Heart left ventricle (tissue), 16 donors: ENCODE data around the gene UROS. TPM values are rescaled to one million over a fixed set of nuclear protein-coding genes. Genes with fewer than 3 reads are reported as not detected.

Source experiments
- ATAC-seq, 4 donors: fragments of 200-7000 bp; cut with Tn5 transposase; one replicate each; pipeline ENCODE4 v1.9.1; 2020 to 2022; ENCODE audit warnings: moderate library complexity in 4 of 4, mild to moderate bottlenecking in 3 of 4, moderate number of reproducible peaks in 1 of 4
- DNase-seq, 5 donors: peaks; one replicate each; pipeline ENCODE4 v3.0.0-alpha.2; 2020
- H3K27ac ChIP-seq, 12 donors: fragments of 200-600 bp; sonication (generic) in 4 of 12; one replicate each; pipeline versions ENCODE4 v1.5.0 to v1.8.0; 2016 to 2022; ENCODE audit warnings: mild to moderate bottlenecking in 2 of 12
- H3K27me3 ChIP-seq, 9 donors: fragments of 200-600 bp; sonication (generic) in 2 of 9; one replicate each; pipeline versions ENCODE4 v1.5.1 to v1.8.0; 2016 to 2022; ENCODE audit warnings: mild to moderate bottlenecking in 3 of 9
- H3K36me3 ChIP-seq, 9 donors: fragments of 200-600 bp; sonication (generic) in 2 of 9; one replicate each; pipeline versions ENCODE4 v1.5.0 to v1.8.0; 2018 to 2022; ENCODE audit warnings: mild to moderate bottlenecking in 2 of 9
- H3K4me1 ChIP-seq, 12 donors: fragments of 200-600 bp; sonication (generic) in 4 of 12; one replicate each; pipeline versions ENCODE4 v1.5.0 to v1.8.0; 2016 to 2022; ENCODE audit warnings: mild to moderate bottlenecking in 3 of 12
- H3K4me3 ChIP-seq, 12 donors: fragments of 200-600 bp; sonication (generic) in 4 of 12; one replicate each; pipeline versions ENCODE4 v1.5.0 to v1.8.0; 2017 to 2022; ENCODE audit warnings: mild to moderate bottlenecking in 9 of 12, moderate library complexity in 4 of 12
- H3K9me3 ChIP-seq, 12 donors: fragments of 200-600 bp; sonication (generic) in 4 of 12; one replicate each; pipeline versions ENCODE4 v1.5.0 to v1.8.0; 2016 to 2022; ENCODE audit warnings: mild to moderate bottlenecking in 1 of 12
- CTCF ChIP-seq, 12 donors: fragments of 200-600 bp; sonication (generic) in 4 of 12; IDR thresholded peaks; one replicate each; pipeline versions ENCODE4 v1.5.0 to v1.8.0; 2018 to 2022; ENCODE audit warnings: antibody characterized with exemption in 12 of 12, mild to moderate bottlenecking in 5 of 12
- POLR2A ChIP-seq, 2 donors: fragments of 450-650 bp; IDR thresholded peaks; one replicate each; pipeline ENCODE4 v1.6.1; 2017; ENCODE audit warnings: antibody characterized with exemption in 2 of 2, mild to moderate bottlenecking in 2 of 2, moderate library complexity in 2 of 2
- WGBS, 4 donors: extraction: QIAGEN DNeasy Blood & Tissue Kit in 2 of 4; methylation state at CpG; one replicate each; pipeline versions ENCODE4 v1.1.5 to v1.1.7; 2013 to 2018; 5-methylcytosine and 5-hydroxymethylcytosine counted together
- intact Hi-C, 10 donors: fragments of 100-400 bp; cut with DNase I; formaldehyde crosslinking; loops; one replicate each; pipeline versions ENCODE4 v1.11.1 to v1.14.2; 2022
- polyA plus RNA-seq, 2 donors: library from polyadenylated mRNA; stranded (reverse); fragments of 200-250 nt; gene quantifications; one replicate each; pipeline ENCODE4 v1.2.3, GENCODE V29; 2013
- total RNA-seq, 9 donors: library from RNA; depleted of rRNA in 2 of 9; stranded (reverse); fragments of >200 nt in 2 of 9; fragmentation: NEBNext Ultra II Directional in 3 of 9; extraction: Animal tissue kit (Norgen Biotek cat#: 25700) in 3 of 9; gene quantifications; one replicate each; pipeline versions ENCODE4 v1.1.0 to v1.2.4, GENCODE V29; 2016 to 2023
- donor health status: ischemic (EF 13 %, LVEDD 7.1; RV severe dilation, severe dysfunction).
- donor health status: healthy with polysubstance abuse.
- donor health status: DM: no; HTN: yes; CAD: no.
- donor health status: DM: no; HTN: no; CAD: no.
- donor health status: ischemic (EF 25% LVEDD 6.9; RV normal size, moderate dysfunction).
- donor health status: ischemic (EF 25% LVEDD 5.7; RV mildly dilated, moderate dysfunction).
- donor health status: healthy.
- donor health status: DM: yes; HTN: yes; CAD: no.
- donor health status: ischemic (EF 35%, LVEDD 5.7; RV mildly dilated, moderate dysfunction).
- donor health status: nonischemic (EF 11% LVEDD 7.7; RV severe dilation, severe dysfunction).
- donor health status: DM: yes; HTN: yes; CAD: no.
- donor health status: PGD.
- donor health status: ischemic (EF 29% LVEDD 5.4; RV normal size, mild dysfunction).
- donor health status: nonischemic (EF 23%, LVEDD 6.1; RV moderate dilation, normal function).

The UROS gene
- total and polyA plus RNA-seq, 11 donors: 38.3 to 81.4 (median 68.5) TPM

GRCh38 chr10:125816548-125816947 is 6.5 kb downstream of the UROS start:
- no peak for TF ChIP-seq CTCF (IDR thresholded peaks at IDR 0.05)
- TF ChIP-seq POLR2A (IDR thresholded peaks at IDR 0.05): no peak
- no peak overlapping the region for H3K4me3 ChIP-seq
- ATAC-seq (no peak), DNase-seq (no peak)
- H3K9me3 ChIP-seq: no peaks in the 10 kb centered on the region
- H3K27me3 ChIP-seq: no peaks in the 10 kb centered on the region
- peaks cover 0 to 12% (median 1%) of the 10 kb centered on the region in 12 donors for H3K4me1 ChIP-seq
- peaks cover 0 to 50% (median 34%) of the 10 kb centered on the region in 9 donors for H3K36me3 ChIP-seq
- intact Hi-C loops: no loop called here
- H3K27ac ChIP-seq: no peak overlapping the region
- 81 to 85% (median 82%) methylated on average over 4 of the region's 4 CpGs for WGBS, 4 donors

GRCh38 chr10:125815764-125816163 is 7.3 kb downstream of the UROS start:
- H3K9me3 ChIP-seq: no peaks in the 10 kb centered on the region
- H3K27ac ChIP-seq: no peak overlapping the region
- H3K36me3 ChIP-seq: peaks cover 0 to 58% (median 41%) of the 10 kb centered on the region in 9 donors
- 0 to 80% (median 21%) methylated on average over 1 of the region's 1 CpG for WGBS, 4 donors
- intact Hi-C loops: no loop called here
- no peak for DNase-seq
- ATAC-seq: no peak
- H3K4me3 ChIP-seq: no peak overlapping the region
- no peaks in the 10 kb centered on the region for H3K27me3 ChIP-seq
- H3K4me1 ChIP-seq: peaks cover 0 to 4% (median 0%) of the 10 kb centered on the region in 12 donors
- TF ChIP-seq POLR2A (IDR thresholded peaks at IDR 0.05) (no peak), CTCF (IDR thresholded peaks at IDR 0.05) (no peak)

- no peaks in the 10 kb centered on the region for H3K4me1 ChIP-seq
- H3K27ac ChIP-seq: no peak overlapping the region
- 86 to 97% (median 93%) methylated on average over 1 of the region's 1 CpG for WGBS, 4 donors
- H3K4me3 ChIP-seq: no peak overlapping the region
- H3K27me3 ChIP-seq: no peaks in the 10 kb centered on the region
- ATAC-seq (no peak), DNase-seq (no peak)
- TF ChIP-seq CTCF (IDR thresholded peaks at IDR 0.05): no peak
- no peak for TF ChIP-seq POLR2A (IDR thresholded peaks at IDR 0.05)
- H3K36me3 ChIP-seq: peaks cover 0 to 91% (median 72%) of the 10 kb centered on the region in 9 donors
- H3K9me3 ChIP-seq: no peaks in the 10 kb centered on the region
- intact Hi-C loops: no loop called here
Observed at GRCh38 chr10:125812128-125812750, 10.8 kb downstream of the UROS start.

DNA sequence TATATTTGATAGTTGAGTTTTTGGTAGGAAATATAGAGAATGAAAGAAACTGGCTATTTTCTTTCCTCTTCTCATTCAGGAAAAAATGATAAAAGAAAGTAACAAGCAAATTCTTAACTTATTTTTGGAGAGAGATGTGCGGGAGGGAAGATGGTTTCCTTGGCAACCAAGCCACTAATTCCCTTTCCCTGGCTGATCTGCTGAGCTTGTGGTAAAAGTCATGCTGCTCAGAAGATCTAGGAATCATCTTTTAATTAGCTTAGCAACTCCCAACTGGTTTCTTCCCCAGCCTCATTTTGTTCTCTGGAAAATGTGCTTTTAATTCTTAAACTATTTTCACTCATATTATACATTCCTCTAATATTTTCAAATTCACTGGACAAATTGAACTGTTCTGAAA is 11.8 kb downstream of the UROS start:
- no peaks in the 10 kb centered on the region for H3K4me1 ChIP-seq
- H3K27me3 ChIP-seq: no peaks in the 10 kb centered on the region
- no peak overlapping the region for H3K4me3 ChIP-seq
- ATAC-seq (no peak), DNase-seq (no peak)
- H3K9me3 ChIP-seq: no peaks in the 10 kb centered on the region
- 74 to 100% (median 86%) methylated on average over 1 of the region's 1 CpG for WGBS, 4 donors
- peaks cover 0 to 100% (median 82%) of the 10 kb centered on the region in 9 donors for H3K36me3 ChIP-seq
- intact Hi-C loops: no loop called here
- H3K27ac ChIP-seq: no peak overlapping the region
- TF ChIP-seq CTCF (IDR thresholded peaks at IDR 0.05) (no peak), POLR2A (IDR thresholded peaks at IDR 0.05) (no peak)
